Body of pancreas (tissue), 4 donors: ENCODE data around the gene PBRM1. TPM values are rescaled to one million over a fixed set of nuclear protein-coding genes. Genes with fewer than 3 reads are reported as not detected.

Experiments
- ATAC-seq: fragments of 150-250 bp; one replicate; pipeline ENCODE4 v1.9.1; 2016
- DNase-seq, 4 donors: peaks; one replicate each; pipeline ENCODE4 v3.0.0-alpha.2; 2019
- H3K27ac ChIP-seq, 4 donors: fragments of 200-600 bp; sonication (generic); 1 replicate in 3 of 4; 2 replicates in 1 of 4; pipeline versions ENCODE4 v1.5.1 to v1.6.1; 2016 to 2019; ENCODE audit warnings: mild to moderate bottlenecking in 1 of 4, mixed read lengths in 1 of 4, moderate library complexity in 1 of 4
- H3K27me3 ChIP-seq, 2 donors: fragments of 200-600 bp; sonication (generic); one replicate each; pipeline ENCODE4 v1.6.0; 2016; ENCODE audit warnings: mild to moderate bottlenecking in 1 of 2
- H3K36me3 ChIP-seq, 2 donors: fragments of 200-600 bp; sonication (generic); replicated peaks in 1 of 2; 2 replicates each; pipeline ENCODE4 v1.5.1; 2016; ENCODE audit warnings: low read depth in 2 of 2; ENCODE audit not compliant: insufficient read depth in 1 of 2
- H3K4me1 ChIP-seq: fragments of 200-600 bp; sonication (generic); one replicate; pipeline ENCODE4 v1.6.0; 2016
- H3K4me3 ChIP-seq, 2 donors: fragments of 200-600 bp; sonication (generic); 1 replicate in 1 of 2; 2 replicates in 1 of 2; pipeline ENCODE4 v1.5.1; 2016 to 2019
- H3K9me3 ChIP-seq, 3 donors: fragments of 200-600 bp; sonication (generic); 1 replicate in 2 of 3; 2 replicates in 1 of 3; pipeline ENCODE4 v1.5.1; 2016
- POLR2A ChIP-seq, 3 donors: fragments of 450-650 bp; IDR thresholded peaks; one replicate each; pipeline ENCODE4 v1.6.1; 2016; ENCODE audit warnings: antibody characterized with exemption in 3 of 3, mild to moderate bottlenecking in 2 of 3
- WGBS, 2 donors: methylation state at CpG; one replicate each; pipeline ENCODE4 v1.1.5; 2017; 5-methylcytosine and 5-hydroxymethylcytosine counted together
- intact Hi-C: fragments of 100-400 bp; cut with DNase I; formaldehyde crosslinking; loops from one replicate; pipeline ENCODE4 v1.15.1; 2023
- total RNA-seq, 2 donors: library from RNA; depleted of rRNA; stranded (reverse); fragments of >200 nt; gene quantifications; one replicate each; pipeline ENCODE4 v1.1.0, GENCODE V29; 2016
- TF ChIP-seq, protein P1 (sequence below), 7 experiments: fragments of 450-650 bp in 4 of 7; fragments of 200-600 bp in 3 of 7; sonication (generic) in 3 of 7; IDR thresholded peaks; one replicate each; pipeline ENCODE4 v1.5.1; 2016 to 2019; ENCODE audit warnings: antibody characterized with exemption in 7 of 7

Gene PBRM1
- total RNA-seq, 2 donors from 2014 or later: 62.3 to 72.8 TPM

- Histone ChIP-seq H3K4me3 (no peak overlapping the region), H3K27ac (no peak overlapping the region), H3K27me3 (no peaks in the 10 kb centered on the region), H3K4me1 (no peaks in the 10 kb centered on the region), H3K36me3 (no peaks in the 10 kb centered on the region), H3K9me3 (no peaks in the 10 kb centered on the region)
- WGBS, 2 donors: 72 to 74% methylated on average over 1 of the region's 1 CpG
- no peak for DNase-seq
- no peak for ATAC-seq
- no peak for TF ChIP-seq POLR2A (IDR thresholded peaks at IDR 0.05)
- TF ChIP-seq, protein P1, sequence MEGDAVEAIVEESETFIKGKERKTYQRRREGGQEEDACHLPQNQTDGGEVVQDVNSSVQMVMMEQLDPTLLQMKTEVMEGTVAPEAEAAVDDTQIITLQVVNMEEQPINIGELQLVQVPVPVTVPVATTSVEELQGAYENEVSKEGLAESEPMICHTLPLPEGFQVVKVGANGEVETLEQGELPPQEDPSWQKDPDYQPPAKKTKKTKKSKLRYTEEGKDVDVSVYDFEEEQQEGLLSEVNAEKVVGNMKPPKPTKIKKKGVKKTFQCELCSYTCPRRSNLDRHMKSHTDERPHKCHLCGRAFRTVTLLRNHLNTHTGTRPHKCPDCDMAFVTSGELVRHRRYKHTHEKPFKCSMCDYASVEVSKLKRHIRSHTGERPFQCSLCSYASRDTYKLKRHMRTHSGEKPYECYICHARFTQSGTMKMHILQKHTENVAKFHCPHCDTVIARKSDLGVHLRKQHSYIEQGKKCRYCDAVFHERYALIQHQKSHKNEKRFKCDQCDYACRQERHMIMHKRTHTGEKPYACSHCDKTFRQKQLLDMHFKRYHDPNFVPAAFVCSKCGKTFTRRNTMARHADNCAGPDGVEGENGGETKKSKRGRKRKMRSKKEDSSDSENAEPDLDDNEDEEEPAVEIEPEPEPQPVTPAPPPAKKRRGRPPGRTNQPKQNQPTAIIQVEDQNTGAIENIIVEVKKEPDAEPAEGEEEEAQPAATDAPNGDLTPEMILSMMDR (IDR thresholded peaks at IDR 0.05): no peak
- intact Hi-C loops: no loop called here
Observed at GRCh38 chr3:52724511-52724910, 38.8 kb upstream of the PBRM1 start.

- 91 to 97% methylated on average over 5 of the region's 5 CpGs for WGBS, 2 donors
- TF ChIP-seq POLR2A (IDR thresholded peaks at IDR 0.05): no peak
- H3K4me3 ChIP-seq: no peak overlapping the region
- ATAC-seq: no peak
- no peaks in the 10 kb centered on the region for H3K9me3 ChIP-seq
- H3K4me1 ChIP-seq: no peaks in the 10 kb centered on the region
- H3K27me3 ChIP-seq: no peaks in the 10 kb centered on the region
- no peak overlapping the region for H3K27ac ChIP-seq
- no peak for DNase-seq
- intact Hi-C loops: no loop called here
- H3K36me3 ChIP-seq: no peaks in the 10 kb centered on the region
Observed at GRCh38 chr3:52723935-52724334, 38.2 kb upstream of the PBRM1 start.

GRCh38 chr3:52722491-52722890 lies 36.8 kb upstream of the PBRM1 start:
- 95 to 97% methylated on average over 7 of the region's 7 CpGs for WGBS, 2 donors
- no peaks in the 10 kb centered on the region for H3K36me3 ChIP-seq

GRCh38 chr3:52721730-52722008 lies 36.0 kb upstream of the PBRM1 start:
- Histone ChIP-seq H3K27me3 (no peaks in the 10 kb centered on the region), H3K36me3 (no peaks in the 10 kb centered on the region), H3K4me1 (no peaks in the 10 kb centered on the region), H3K27ac (no peak overlapping the region), H3K9me3 (no peaks in the 10 kb centered on the region), H3K4me3 (no peak overlapping the region)
- no peak for TF ChIP-seq POLR2A (IDR thresholded peaks at IDR 0.05)
- TF ChIP-seq, protein P1 (IDR thresholded peaks at IDR 0.05): no peak
- WGBS, 2 donors: 78 to 100% methylated on average over 1 of the region's 1 CpG
- no peak for DNase-seq
- no peak for ATAC-seq
- intact Hi-C loops: no loop called here

More at GRCh38 chr3:52722491-52722890, 36.8 kb upstream of the PBRM1 start:
- intact Hi-C loops: no loop called here
- no peak for DNase-seq
- ATAC-seq: no peak
- Histone ChIP-seq H3K27ac (no peak overlapping the region), H3K27me3 (no peaks in the 10 kb centered on the region), H3K4me1 (no peaks in the 10 kb centered on the region), H3K4me3 (no peak overlapping the region), H3K9me3 (no peaks in the 10 kb centered on the region)
- TF ChIP-seq, protein P1 (IDR thresholded peaks at IDR 0.05): no peak
- no peak for TF ChIP-seq POLR2A (IDR thresholded peaks at IDR 0.05)

DNA sequence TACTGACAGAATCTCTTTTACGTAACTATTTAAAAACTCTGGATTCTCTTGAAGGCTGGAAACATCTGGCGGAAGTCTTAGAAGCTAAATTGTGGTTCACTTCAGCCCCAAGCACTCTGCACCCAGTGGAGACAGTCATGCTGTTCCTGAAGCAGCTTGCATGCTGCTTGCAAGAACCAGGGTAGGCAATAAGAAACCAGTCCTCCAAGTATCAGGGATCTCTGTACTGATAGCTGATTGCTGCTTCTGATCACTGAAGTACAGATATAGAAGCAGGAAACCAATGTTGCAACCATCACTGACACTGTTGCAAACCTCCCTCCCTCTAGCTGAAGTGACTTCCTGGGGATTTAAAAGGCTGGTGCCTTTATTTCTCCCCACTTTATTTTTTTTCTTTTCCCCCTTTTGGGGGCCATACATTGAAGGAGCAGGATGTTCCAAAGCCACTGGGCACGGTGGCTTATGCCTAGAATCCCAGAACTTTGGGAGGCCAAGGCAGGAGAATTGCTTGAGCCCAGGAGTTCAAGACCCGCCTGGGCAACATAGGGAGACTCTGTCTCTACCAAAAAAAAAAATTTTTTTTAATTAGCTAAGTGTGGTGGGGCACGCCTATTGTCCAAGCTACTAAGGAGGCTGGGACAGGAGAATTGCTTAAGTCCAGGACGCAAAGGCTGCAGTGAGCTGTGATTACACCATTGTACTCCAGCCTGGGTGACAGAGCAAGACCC lies 35.5 kb upstream of the PBRM1 start:
- intact Hi-C loops: no loop called here
- H3K27ac ChIP-seq: no peak overlapping the region
- no peak overlapping the region for H3K4me3 ChIP-seq
- ATAC-seq (no peak), DNase-seq (no peak)
- WGBS, 2 donors: 78 to 81% methylated on average over 6 of the region's 6 CpGs
- H3K27me3 ChIP-seq: no peaks in the 10 kb centered on the region
- H3K4me1 ChIP-seq: no peaks in the 10 kb centered on the region
- TF ChIP-seq, protein P1 (IDR thresholded peaks at IDR 0.05): no peak
- no peak for TF ChIP-seq POLR2A (IDR thresholded peaks at IDR 0.05)
- no peaks in the 10 kb centered on the region for H3K36me3 ChIP-seq
- H3K9me3 ChIP-seq: no peaks in the 10 kb centered on the region
